Measurements from ENCODE around the gene CDH2. TPM values are rescaled to one million over a fixed set of nuclear protein-coding genes. Genes with fewer than 3 reads are reported as not detected.

Gene CDH2
- total RNA-seq, 1 donor from 2014 or later, result 363 TPM

DNA sequence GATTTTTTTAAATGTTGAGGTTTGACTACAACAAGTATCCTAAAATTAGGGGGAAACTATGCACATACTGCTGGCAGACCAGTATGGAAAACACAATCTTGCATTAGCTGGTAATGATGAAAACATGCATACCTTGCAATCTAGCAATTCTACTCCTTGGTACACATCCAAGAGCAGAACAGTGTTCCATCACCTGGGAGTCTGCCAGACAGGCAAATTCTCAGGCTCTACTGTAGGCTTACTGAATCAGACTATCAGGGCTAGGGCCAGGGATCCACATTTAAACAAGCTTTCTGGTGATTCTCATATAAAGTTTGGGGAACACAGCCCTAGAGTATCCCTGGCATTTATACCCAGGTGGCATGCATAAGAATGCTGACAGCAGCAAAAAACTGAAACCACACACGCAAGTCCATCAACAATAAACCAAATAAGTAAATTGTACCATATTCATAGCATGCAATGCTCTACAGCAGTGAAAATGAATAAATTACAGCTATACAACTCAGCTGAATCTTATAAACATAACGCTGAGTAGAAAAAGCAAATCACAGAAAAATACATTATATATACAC, 13.6 kb downstream of the CDH2 start:
- Histone ChIP-seq H3K9ac (ENCODE audit: low read length) (no peak overlapping the region), H3K27ac (ENCODE audit: low read depth, low read length) (no peak overlapping the region), H4K20me1 (ENCODE audit: insufficient read depth, low read length) (peaks cover 97% of the 10 kb centered on the region), H2AFZ (ENCODE audit: low read depth, low read length) (no peak overlapping the region), H3K4me1 (ENCODE audit: insufficient read depth, low read length) (peaks cover 35% of the 10 kb centered on the region), H3K79me2 (ENCODE audit: insufficient read depth, low read length) (peaks cover 100% of the 10 kb centered on the region), H3K4me3 (ENCODE audit: insufficient read depth, low read depth, low read length) (no peak overlapping the region), H3K9me3 (ENCODE audit: insufficient read depth, low read depth, low read length) (no peaks in the 10 kb centered on the region), H3K27me3 (ENCODE audit: insufficient read depth, low read length) (no peaks in the 10 kb centered on the region), H3K36me3 (ENCODE audit: insufficient read depth, low read length) (peaks cover 8% of the 10 kb centered on the region), H3K4me2 (ENCODE audit: low read length) (peak overlapping the region; percentile 16)
- Mint-ChIP-seq H3K4me3 (ENCODE audit: unreplicated experiment) (no peak overlapping the region), H3K4me1 (ENCODE audit: low read depth, unreplicated experiment) (peaks cover 63% of the 10 kb centered on the region), H3K27ac (ENCODE audit: unreplicated experiment) (no peak overlapping the region), H3K36me3 (ENCODE audit: low read depth, unreplicated experiment) (peaks cover 18% of the 10 kb centered on the region), H3K27me3 (ENCODE audit: low read depth, unreplicated experiment) (no peaks in the 10 kb centered on the region), H3K9me3 (ENCODE audit: unreplicated experiment) (no peaks in the 10 kb centered on the region)
- DNase-seq (ENCODE audit: low read depth) (peak; percentile 82), FAIRE-seq (peak; percentile 74)
- TF ChIP-seq, protein P1, sequence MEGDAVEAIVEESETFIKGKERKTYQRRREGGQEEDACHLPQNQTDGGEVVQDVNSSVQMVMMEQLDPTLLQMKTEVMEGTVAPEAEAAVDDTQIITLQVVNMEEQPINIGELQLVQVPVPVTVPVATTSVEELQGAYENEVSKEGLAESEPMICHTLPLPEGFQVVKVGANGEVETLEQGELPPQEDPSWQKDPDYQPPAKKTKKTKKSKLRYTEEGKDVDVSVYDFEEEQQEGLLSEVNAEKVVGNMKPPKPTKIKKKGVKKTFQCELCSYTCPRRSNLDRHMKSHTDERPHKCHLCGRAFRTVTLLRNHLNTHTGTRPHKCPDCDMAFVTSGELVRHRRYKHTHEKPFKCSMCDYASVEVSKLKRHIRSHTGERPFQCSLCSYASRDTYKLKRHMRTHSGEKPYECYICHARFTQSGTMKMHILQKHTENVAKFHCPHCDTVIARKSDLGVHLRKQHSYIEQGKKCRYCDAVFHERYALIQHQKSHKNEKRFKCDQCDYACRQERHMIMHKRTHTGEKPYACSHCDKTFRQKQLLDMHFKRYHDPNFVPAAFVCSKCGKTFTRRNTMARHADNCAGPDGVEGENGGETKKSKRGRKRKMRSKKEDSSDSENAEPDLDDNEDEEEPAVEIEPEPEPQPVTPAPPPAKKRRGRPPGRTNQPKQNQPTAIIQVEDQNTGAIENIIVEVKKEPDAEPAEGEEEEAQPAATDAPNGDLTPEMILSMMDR (IDR thresholded peaks at IDR 0.05; ENCODE audit: insufficient read depth, low read depth, low read length), result no peak

GRCh38 chr18:28161608-28162599, 15.0 kb downstream of the CDH2 start:
- DNase-seq (ENCODE audit: low read depth) (peak; percentile 49), FAIRE-seq (no peak)
- Histone ChIP-seq H2AFZ (ENCODE audit: low read depth, low read length) (no peak overlapping the region), H3K9ac (ENCODE audit: low read length) (no peak overlapping the region), H3K4me2 (ENCODE audit: low read length) (peak overlapping the region; percentile 16), H4K20me1 (ENCODE audit: insufficient read depth, low read length) (peaks cover 97% of the 10 kb centered on the region), H3K9me3 (ENCODE audit: insufficient read depth, low read depth, low read length) (no peaks in the 10 kb centered on the region), H3K36me3 (ENCODE audit: insufficient read depth, low read length) (peaks cover 3% of the 10 kb centered on the region), H3K27me3 (ENCODE audit: insufficient read depth, low read length) (no peaks in the 10 kb centered on the region), H3K79me2 (ENCODE audit: insufficient read depth, low read length) (peaks cover 100% of the 10 kb centered on the region), H3K27ac (ENCODE audit: low read depth, low read length) (no peak overlapping the region), H3K4me1 (ENCODE audit: insufficient read depth, low read length) (peaks cover 31% of the 10 kb centered on the region), H3K4me3 (ENCODE audit: insufficient read depth, low read depth, low read length) (no peak overlapping the region)
- H3K27ac Mint-ChIP-seq (ENCODE audit: unreplicated experiment), result peak overlapping the region; percentile 69
- H3K36me3 Mint-ChIP-seq (ENCODE audit: low read depth, unreplicated experiment), result peaks cover 18% of the 10 kb centered on the region
- H3K4me3 Mint-ChIP-seq (ENCODE audit: unreplicated experiment), result peak overlapping the region; percentile 57
- TF ChIP-seq, protein P1 (IDR thresholded peaks at IDR 0.05; ENCODE audit: insufficient read depth, low read depth, low read length), result no peak
- TF ChIP-seq EZH2 (IDR thresholded peaks at IDR 0.05; ENCODE audit: insufficient read depth, low read length), result no peak
- no peaks in the 10 kb centered on the region for H3K9me3 Mint-ChIP-seq (ENCODE audit: unreplicated experiment)
- H3K4me1 Mint-ChIP-seq (ENCODE audit: low read depth, unreplicated experiment), result peaks cover 58% of the 10 kb centered on the region
- H3K27me3 Mint-ChIP-seq (ENCODE audit: low read depth, unreplicated experiment), result no peaks in the 10 kb centered on the region
